PC-9 (cell line): ENCODE measurements around the gene CCDC9B.

Experiments
- EZH2 ChIP-seq: fragments of 200-600 bp; sonication (generic); IDR thresholded peaks from 2 replicates; pipeline ENCODE4 v1.8.0; 2017; ENCODE audit warnings: antibody characterized with exemption, low read depth
- TF ChIP-seq, protein P1 (sequence below): fragments of 200-600 bp; sonication (generic); conservative IDR thresholded peaks from 2 replicates; pipeline ENCODE4 v1.6.1; 2017; ENCODE audit warnings: mixed run types, antibody characterized with exemption, mild to moderate bottlenecking, moderate library complexity

DNA sequence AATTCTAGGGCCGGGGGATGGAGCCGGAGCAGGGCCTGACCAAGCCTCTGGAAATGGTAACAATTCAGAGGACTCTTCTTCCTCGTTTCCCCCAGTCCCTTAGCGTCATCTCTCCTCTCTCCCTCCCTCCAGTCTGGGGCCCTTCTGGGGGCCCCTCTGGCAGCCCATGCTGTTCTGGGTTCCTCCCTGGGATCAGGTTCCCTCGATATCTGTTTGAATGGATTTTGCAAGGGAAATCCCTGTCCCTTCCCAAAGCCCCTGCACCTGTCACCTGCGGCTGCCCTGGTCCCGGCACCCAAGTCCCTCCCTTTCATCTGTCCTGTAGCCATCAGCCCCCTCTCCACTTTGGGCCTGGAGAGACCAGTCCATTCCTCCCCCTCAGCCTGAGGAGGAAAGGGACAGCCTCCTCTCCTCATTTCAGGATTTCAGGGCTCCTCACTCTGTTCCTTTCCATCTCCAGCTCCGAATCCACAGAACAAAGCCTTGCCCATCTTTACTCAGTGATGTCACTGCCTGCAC, 31.3 kb downstream of the CCDC9B start:
- TF ChIP-seq, protein P1, sequence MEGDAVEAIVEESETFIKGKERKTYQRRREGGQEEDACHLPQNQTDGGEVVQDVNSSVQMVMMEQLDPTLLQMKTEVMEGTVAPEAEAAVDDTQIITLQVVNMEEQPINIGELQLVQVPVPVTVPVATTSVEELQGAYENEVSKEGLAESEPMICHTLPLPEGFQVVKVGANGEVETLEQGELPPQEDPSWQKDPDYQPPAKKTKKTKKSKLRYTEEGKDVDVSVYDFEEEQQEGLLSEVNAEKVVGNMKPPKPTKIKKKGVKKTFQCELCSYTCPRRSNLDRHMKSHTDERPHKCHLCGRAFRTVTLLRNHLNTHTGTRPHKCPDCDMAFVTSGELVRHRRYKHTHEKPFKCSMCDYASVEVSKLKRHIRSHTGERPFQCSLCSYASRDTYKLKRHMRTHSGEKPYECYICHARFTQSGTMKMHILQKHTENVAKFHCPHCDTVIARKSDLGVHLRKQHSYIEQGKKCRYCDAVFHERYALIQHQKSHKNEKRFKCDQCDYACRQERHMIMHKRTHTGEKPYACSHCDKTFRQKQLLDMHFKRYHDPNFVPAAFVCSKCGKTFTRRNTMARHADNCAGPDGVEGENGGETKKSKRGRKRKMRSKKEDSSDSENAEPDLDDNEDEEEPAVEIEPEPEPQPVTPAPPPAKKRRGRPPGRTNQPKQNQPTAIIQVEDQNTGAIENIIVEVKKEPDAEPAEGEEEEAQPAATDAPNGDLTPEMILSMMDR = no peak
- TF ChIP-seq EZH2 = no peak
